BLaER1 treated with 17β-estradiol and CSF1 and Interleukin-3, amounts not matched to agents 10 nM and 100 nM (cell line): ENCODE results near the gene CDK5R1.

Experiments
- H3K27ac ChIP-seq, 11 experiments: shearing (Covaris generic); formaldehyde crosslinking; 2 replicates each; pipeline ENCODE4 v1.8.1; 2022
- H3K27me3 ChIP-seq, 11 experiments: shearing (Covaris generic); formaldehyde crosslinking; 2 replicates each; pipeline ENCODE4 v1.8.1; 2022
- H3K36me3 ChIP-seq, 11 experiments: shearing (Covaris generic); formaldehyde crosslinking; 2 replicates each; pipeline ENCODE4 v1.8.1; 2022
- H3K4me1 ChIP-seq, 10 experiments: shearing (Covaris generic); formaldehyde crosslinking; 2 replicates each; pipeline ENCODE4 v1.8.1; 2022
- H3K4me2 ChIP-seq, 11 experiments: shearing (Covaris generic); formaldehyde crosslinking; 2 replicates each; pipeline ENCODE4 v1.8.1; 2022
- H3K4me3 ChIP-seq, 10 experiments: shearing (Covaris generic); formaldehyde crosslinking; 2 replicates each; pipeline ENCODE4 v1.8.1; 2022
- H3K9ac ChIP-seq, 11 experiments: shearing (Covaris generic); formaldehyde crosslinking; 2 replicates each; pipeline ENCODE4 v1.8.1; 2022
- H3K9me3 ChIP-seq, 11 experiments: shearing (Covaris generic); formaldehyde crosslinking; replicated peaks in 1 of 11; 2 replicates each; pipeline ENCODE4 v1.8.1; 2022
- H4K20me1 ChIP-seq, 11 experiments: shearing (Covaris generic); formaldehyde crosslinking; 2 replicates each; pipeline ENCODE4 v1.8.1; 2022
- Cebpa-rat ChIP-seq, 11 experiments: shearing (Covaris generic); IDR thresholded peaks; 2 replicates each; pipeline ENCODE4 v1.8.1; 2022

The CDK5R1 gene

GRCh38 chr17:32487473-32488176, 832 bp downstream of the CDK5R1 start:
- no peaks in the 10 kb centered on the region for H3K9me3 ChIP-seq
- peaks cover under 1 to 40% (median 32%) of the 10 kb centered on the region in 11 experiments; a peak in 19 of 22 replicates for H3K36me3 ChIP-seq
- peak overlapping the region in 9 of 11 experiments; percentile 56 to 88 (median 83); a peak in 17 of 22 replicates for H3K27ac ChIP-seq
- no peak for TF ChIP-seq Cebpa-rat (IDR thresholded peaks at IDR 0.05)
- peak overlapping the region; percentile 70 to 88 (median 80) for H3K4me3 ChIP-seq
- H4K20me1 ChIP-seq = peaks cover 0 to 62% (median 48%) of the 10 kb centered on the region in 11 experiments; a peak in 21 of 22 replicates
- H3K4me2 ChIP-seq = peak overlapping the region; percentile 90 to 99 (median 94)
- H3K4me1 ChIP-seq = peaks cover 26 to 76% (median 63%) of the 10 kb centered on the region in 10 experiments
- peak overlapping the region; percentile 76 to 91 (median 84) for H3K9ac ChIP-seq
- no peaks in the 10 kb centered on the region for H3K27me3 ChIP-seq

DNA sequence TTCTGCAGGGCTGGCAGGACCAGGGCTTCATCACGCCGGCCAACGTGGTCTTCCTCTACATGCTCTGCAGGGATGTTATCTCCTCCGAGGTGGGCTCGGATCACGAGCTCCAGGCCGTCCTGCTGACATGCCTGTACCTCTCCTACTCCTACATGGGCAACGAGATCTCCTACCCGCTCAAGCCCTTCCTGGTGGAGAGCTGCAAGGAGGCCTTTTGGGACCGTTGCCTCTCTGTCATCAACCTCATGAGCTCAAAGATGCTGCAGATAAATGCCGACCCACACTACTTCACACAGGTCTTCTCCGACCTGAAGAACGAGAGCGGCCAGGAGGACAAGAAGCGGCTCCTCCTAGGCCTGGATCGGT, 1.4 kb downstream of the CDK5R1 start:
- H3K9me3 ChIP-seq = no peaks in the 10 kb centered on the region
- H3K9ac ChIP-seq = peak overlapping the region in 7 of 11 experiments; percentile 83 to 91 (median 88); a peak in 11 of 22 replicates
- peaks cover 31 to 78% (median 66%) of the 10 kb centered on the region in 10 experiments for H3K4me1 ChIP-seq
- H3K4me3 ChIP-seq = peak overlapping the region in 7 of 10 experiments; percentile 70 to 85 (median 79); a peak in 12 of 20 replicates
- H3K27me3 ChIP-seq = no peaks in the 10 kb centered on the region
- peak overlapping the region; percentile 90 to 99 (median 94) for H3K4me2 ChIP-seq
- peaks cover 0 to 56% (median 42%) of the 10 kb centered on the region in 11 experiments; a peak in 21 of 22 replicates for H4K20me1 ChIP-seq
- peaks cover 0 to 36% (median 28%) of the 10 kb centered on the region in 11 experiments; a peak in 14 of 22 replicates for H3K36me3 ChIP-seq
- H3K27ac ChIP-seq = peak overlapping the region in 1 of 11 experiments; percentile 85; a peak in 1 of 22 replicates
- no peak for TF ChIP-seq Cebpa-rat (IDR thresholded peaks at IDR 0.05)

DNA sequence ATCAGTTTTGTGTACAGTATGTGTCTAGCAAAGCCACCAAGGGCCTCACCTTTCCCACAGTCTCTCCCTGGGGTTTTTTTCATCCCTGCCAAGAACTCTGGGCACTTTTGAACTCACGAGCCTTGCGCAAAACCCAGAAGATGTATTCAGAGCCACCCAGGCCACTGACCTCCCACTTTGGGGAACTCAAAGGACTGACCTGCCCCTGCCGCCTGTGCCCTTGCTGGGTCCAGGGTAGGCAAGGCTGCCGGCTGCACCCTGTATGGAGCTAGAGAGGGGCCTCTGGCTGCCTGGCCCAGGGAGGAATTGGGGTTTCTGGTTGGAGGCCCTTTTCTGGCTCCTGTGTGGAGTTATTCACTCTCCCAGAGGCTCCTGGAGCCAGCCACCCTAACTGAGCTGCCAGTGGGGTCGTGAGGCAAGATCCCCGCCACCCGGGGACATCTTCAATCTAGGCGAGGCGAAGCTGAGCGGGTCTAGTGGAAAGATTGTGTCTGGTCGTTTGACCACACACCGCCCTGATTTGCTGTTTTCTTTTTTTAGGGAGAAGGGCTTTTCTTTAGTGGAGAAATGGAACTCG, 1.9 kb downstream of the CDK5R1 start:
- Histone ChIP-seq H3K4me2 (peak overlapping the region in 10 of 11 experiments; percentile 10 to 99 (median 94); a peak in 18 of 22 replicates), H3K27ac (no peak overlapping the region), H3K9ac (peak overlapping the region in 5 of 11 experiments; percentile 15 to 91 (median 89); a peak in 8 of 22 replicates), H3K4me3 (peak overlapping the region in 4 of 10 experiments; percentile 70 to 85 (median 82); a peak in 6 of 20 replicates), H4K20me1 (peaks cover 0 to 51% (median 37%) of the 10 kb centered on the region in 11 experiments; a peak in 19 of 22 replicates), H3K36me3 (peaks cover 0 to 35% (median 27%) of the 10 kb centered on the region in 11 experiments; a peak in 14 of 22 replicates), H3K9me3 (no peaks in the 10 kb centered on the region), H3K4me1 (peaks cover 36 to 78% (median 69%) of the 10 kb centered on the region in 10 experiments), H3K27me3 (no peaks in the 10 kb centered on the region)
- TF ChIP-seq Cebpa-rat (IDR thresholded peaks at IDR 0.05) = no peak

DNA sequence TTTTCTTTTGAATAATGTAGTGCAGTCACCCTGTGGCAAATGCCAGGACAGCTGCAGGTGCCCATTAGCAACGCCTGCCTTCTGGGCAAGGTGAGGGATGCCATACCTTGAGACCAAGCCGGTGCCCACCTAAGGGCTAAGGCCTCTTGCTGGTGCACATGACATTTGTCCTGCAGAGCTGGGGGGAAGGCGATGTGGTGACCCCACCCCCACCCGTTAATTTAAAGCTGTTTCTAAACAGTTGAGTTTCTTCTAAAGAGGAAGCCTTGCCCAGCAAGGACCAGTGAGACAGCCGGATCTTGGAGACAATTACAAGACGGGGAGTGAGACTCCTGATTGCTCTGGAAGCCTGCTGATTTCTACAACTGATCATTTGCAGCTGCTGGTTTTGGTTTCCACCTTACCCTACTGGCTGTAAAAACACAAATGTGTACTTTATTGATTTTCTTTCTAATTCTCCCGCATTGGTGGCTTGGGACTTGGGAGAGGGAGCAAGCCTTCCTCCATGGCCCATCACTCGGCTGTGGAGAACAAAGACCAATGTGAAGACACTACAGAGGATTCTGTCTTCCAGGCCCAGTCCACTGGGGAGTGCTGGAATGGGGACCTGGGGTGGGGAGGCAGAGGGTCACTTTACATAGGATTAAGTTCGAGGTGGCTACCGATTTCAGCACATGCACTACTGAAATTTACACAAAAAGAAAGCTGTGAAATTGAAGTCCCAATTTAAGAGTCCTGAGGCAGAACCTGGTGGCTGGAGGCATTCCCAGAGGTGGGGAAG, 2.7 kb downstream of the CDK5R1 start:
- Histone ChIP-seq H3K36me3 (peaks cover 0 to 35% (median 27%) of the 10 kb centered on the region in 11 experiments; a peak in 14 of 22 replicates), H3K9me3 (no peaks in the 10 kb centered on the region), H3K4me3 (peak overlapping the region in 3 of 10 experiments; percentile 22 to 84 (median 70); a peak in 1 of 20 replicates), H3K4me1 (peaks cover 45 to 81% (median 74%) of the 10 kb centered on the region in 10 experiments), H3K4me2 (peak overlapping the region in 10 of 11 experiments; percentile 10 to 99 (median 94); a peak in 17 of 22 replicates), H3K27me3 (no peaks in the 10 kb centered on the region), H3K27ac (no peak overlapping the region), H3K9ac (peak overlapping the region in 6 of 11 experiments; percentile 1 to 91 (median 88); a peak in 5 of 22 replicates), H4K20me1 (peaks cover 0 to 50% (median 36%) of the 10 kb centered on the region in 11 experiments; a peak in 18 of 22 replicates)
- TF ChIP-seq Cebpa-rat (IDR thresholded peaks at IDR 0.05) = no peak

- TF ChIP-seq Cebpa-rat (IDR thresholded peaks at IDR 0.05) = no peak
- Histone ChIP-seq H3K27me3 (no peaks in the 10 kb centered on the region), H3K9me3 (no peaks in the 10 kb centered on the region), H3K9ac (peak overlapping the region in 3 of 11 experiments; percentile 39 to 91 (median 89); a peak in 5 of 22 replicates), H3K27ac (no peak overlapping the region), H3K4me1 (peaks cover 50 to 86% (median 80%) of the 10 kb centered on the region in 10 experiments), H3K36me3 (peaks cover 0 to 35% (median 27%) of the 10 kb centered on the region in 11 experiments; a peak in 14 of 22 replicates), H3K4me3 (peak overlapping the region in 1 of 10 experiments; percentile 1; a peak in 1 of 20 replicates), H3K4me2 (peak overlapping the region in 9 of 11 experiments; percentile 90 to 99 (median 94); a peak in 17 of 22 replicates), H4K20me1 (peaks cover 0 to 50% (median 36%) of the 10 kb centered on the region in 11 experiments; a peak in 18 of 22 replicates)
Observed at GRCh38 chr17:32490101-32490482, 3.3 kb downstream of the CDK5R1 start.

GRCh38 chr17:32491371-32492263, 4.8 kb downstream of the CDK5R1 start:
- Histone ChIP-seq H3K27ac (peak overlapping the region in 8 of 11 experiments; percentile 6 to 64 (median 40); a peak in 13 of 22 replicates), H3K36me3 (peaks cover 0 to 35% (median 27%) of the 10 kb centered on the region in 11 experiments; a peak in 14 of 22 replicates), H3K4me1 (peaks cover 63 to 93% (median 90%) of the 10 kb centered on the region in 10 experiments), H3K9me3 (no peaks in the 10 kb centered on the region), H4K20me1 (peaks cover 0 to 50% (median 36%) of the 10 kb centered on the region in 11 experiments; a peak in 18 of 22 replicates), H3K27me3 (no peaks in the 10 kb centered on the region), H3K9ac (peak overlapping the region in 5 of 11 experiments; percentile 3 to 57 (median 45); a peak in 9 of 22 replicates), H3K4me3 (no peak overlapping the region), H3K4me2 (peak overlapping the region; percentile 70 to 90 (median 79))
- no peak for TF ChIP-seq Cebpa-rat (IDR thresholded peaks at IDR 0.05)

- no peak for TF ChIP-seq Cebpa-rat (IDR thresholded peaks at IDR 0.05)
- Histone ChIP-seq H3K27me3 (no peaks in the 10 kb centered on the region), H3K9ac (peak overlapping the region in 5 of 11 experiments; percentile 3 to 57 (median 45); a peak in 7 of 22 replicates), H4K20me1 (peaks cover 0 to 50% (median 36%) of the 10 kb centered on the region in 11 experiments; a peak in 18 of 22 replicates), H3K9me3 (no peaks in the 10 kb centered on the region), H3K4me3 (no peak overlapping the region), H3K4me1 (peaks cover 64 to 98% (median 94%) of the 10 kb centered on the region in 10 experiments), H3K4me2 (peak overlapping the region; percentile 70 to 90 (median 79)), H3K36me3 (peaks cover 0 to 35% (median 27%) of the 10 kb centered on the region in 11 experiments; a peak in 14 of 22 replicates), H3K27ac (peak overlapping the region in 7 of 11 experiments; percentile 6 to 64 (median 43); a peak in 11 of 22 replicates)
Observed at GRCh38 chr17:32492264-32492589, 5.4 kb downstream of the CDK5R1 start.
